ENCODE measurements around the gene GARS1.
"Not testable (repeated sequence)": the region's sequence is repeated elsewhere in the genome, so short reads cannot be mapped to it uniquely, and the experiment has no call there.

The GARS1 gene

GRCh38 chr7:30625283-30625682, 30.6 kb downstream of the GARS1 start:
- no peak for DNase-seq (ENCODE audit: low read depth)

GRCh38 chr7:30627026-30627425, 32.3 kb downstream of the GARS1 start:
- DNase-seq (ENCODE audit: low read depth), result no peak

- DNase-seq (ENCODE audit: low read depth), result no peak
Observed at GRCh38 chr7:30630986-30631385, 36.3 kb downstream of the GARS1 start.

- DNase-seq (ENCODE audit: low read depth), result no peak
Observed at GRCh38 chr7:30633223-30633622, 38.5 kb downstream of the GARS1 start.

GRCh38 chr7:30634193-30634626, 39.5 kb downstream of the GARS1 start:
- DNase-seq (ENCODE audit: low read depth), result no peak

GRCh38 chr7:30634634-30635201, 40.0 kb downstream of the GARS1 start:
- DNase-seq (ENCODE audit: low read depth), result no peak

- DNase-seq (ENCODE audit: low read depth), result no peak
Observed at GRCh38 chr7:30635798-30636197, 41.1 kb downstream of the GARS1 start.

GRCh38 chr7:30642322-30642721, 47.6 kb downstream of the GARS1 start:
- DNase-seq (ENCODE audit: low read depth), result not testable (repeated sequence)

- DNase-seq (ENCODE audit: low read depth), result no peak
Observed at GRCh38 chr7:30642789-30643188, 48.1 kb downstream of the GARS1 start.

GRCh38 chr7:30644286-30644955, 49.7 kb downstream of the GARS1 start:
- DNase-seq (ENCODE audit: low read depth), result no peak

- no peak for DNase-seq (ENCODE audit: low read depth)
Observed at GRCh38 chr7:30645661-30646060, 51.0 kb downstream of the GARS1 start.

GRCh38 chr7:30646154-30646553, 51.5 kb downstream of the GARS1 start:
- DNase-seq (ENCODE audit: low read depth), result no peak

GRCh38 chr7:30647589-30648364, 53.1 kb downstream of the GARS1 start:
- DNase-seq (ENCODE audit: low read depth), result no peak

- DNase-seq (ENCODE audit: low read depth), result no peak
Observed at GRCh38 chr7:30648744-30649540, 54.3 kb downstream of the GARS1 start.

- DNase-seq (ENCODE audit: low read depth), result no peak
Observed at GRCh38 chr7:30649717-30650420, 55.2 kb downstream of the GARS1 start.

- DNase-seq (ENCODE audit: low read depth), result no peak
Observed at GRCh38 chr7:30650421-30650808, 55.7 kb downstream of the GARS1 start.

GRCh38 chr7:30652132-30652531, 57.5 kb downstream of the GARS1 start:
- DNase-seq (ENCODE audit: low read depth), result no peak

- no peak for DNase-seq (ENCODE audit: low read depth)
Observed at GRCh38 chr7:30652698-30653641, 58.3 kb downstream of the GARS1 start.

GRCh38 chr7:30654296-30655090, 59.8 kb downstream of the GARS1 start:
- DNase-seq (ENCODE audit: low read depth), result no peak

Data from ELR (cell line).